ENCODE data around the gene SV2B.

The SV2B gene

GRCh38 chr15:91209726-91210125 lies 109.7 kb downstream of the SV2B start:
- Mint-ChIP-seq H3K27ac (no peak overlapping the region), H3K4me3 (no peak overlapping the region), H3K36me3 (ENCODE audit: low read depth) (no peaks in the 10 kb centered on the region), H3K9me3 (no peaks in the 10 kb centered on the region), H3K27me3 (peaks cover 14% of the 10 kb centered on the region), H3K4me1 (no peaks in the 10 kb centered on the region)
- no peak for ATAC-seq
- DNase-seq: no peak

DNA sequence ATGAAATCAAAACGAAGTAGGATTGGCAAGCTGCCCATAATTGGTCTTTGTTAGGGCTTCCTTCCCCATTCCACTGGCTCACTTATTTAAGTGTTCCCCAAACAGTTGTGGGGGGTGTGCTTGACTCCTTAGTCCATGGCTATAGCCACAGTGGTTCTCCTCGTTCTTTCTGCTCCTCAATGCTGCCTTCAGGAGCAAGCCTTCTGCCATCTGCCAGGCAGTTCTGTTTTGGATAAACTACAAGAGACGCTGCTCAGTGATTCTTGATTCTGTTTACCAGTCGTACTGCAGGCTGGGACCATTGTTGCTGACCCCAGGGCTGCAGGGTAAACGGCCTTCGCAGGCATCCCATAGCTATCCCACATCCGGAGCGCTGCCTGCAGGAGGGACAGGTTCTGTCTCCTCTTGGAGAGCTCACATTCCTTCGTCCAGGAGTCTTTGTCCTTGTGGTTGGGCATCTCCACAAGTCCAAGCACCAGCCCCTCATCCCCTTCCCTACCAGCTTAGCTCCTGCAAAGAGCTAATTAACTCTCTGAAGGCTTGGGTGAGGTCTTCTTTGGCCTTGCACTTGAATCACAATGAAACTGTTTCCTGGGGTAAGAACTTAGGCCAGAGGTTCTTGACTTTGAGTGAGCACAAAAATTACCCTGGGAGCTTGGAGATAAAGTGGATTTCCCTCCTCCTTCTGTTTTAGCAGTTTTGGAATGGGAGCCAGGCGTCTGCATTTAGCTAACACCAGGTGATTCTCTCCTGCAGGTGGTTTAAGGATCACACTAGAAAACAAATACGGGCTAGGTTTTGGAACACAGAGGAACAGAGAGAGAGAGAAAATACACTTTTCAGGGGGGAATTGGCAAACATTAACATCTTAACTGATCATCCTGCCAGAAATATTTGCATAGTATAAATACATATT lies 114.9 kb downstream of the SV2B start:
- no peaks in the 10 kb centered on the region for H3K4me1 Mint-ChIP-seq
- H3K36me3 Mint-ChIP-seq (ENCODE audit: low read depth): no peaks in the 10 kb centered on the region
- H3K27me3 Mint-ChIP-seq: peaks cover 12% of the 10 kb centered on the region
- no peak overlapping the region for H3K4me3 Mint-ChIP-seq
- H3K9me3 Mint-ChIP-seq: no peaks in the 10 kb centered on the region
- DNase-seq (no peak), ATAC-seq (no peak)
- no peak overlapping the region for H3K27ac Mint-ChIP-seq

DNA sequence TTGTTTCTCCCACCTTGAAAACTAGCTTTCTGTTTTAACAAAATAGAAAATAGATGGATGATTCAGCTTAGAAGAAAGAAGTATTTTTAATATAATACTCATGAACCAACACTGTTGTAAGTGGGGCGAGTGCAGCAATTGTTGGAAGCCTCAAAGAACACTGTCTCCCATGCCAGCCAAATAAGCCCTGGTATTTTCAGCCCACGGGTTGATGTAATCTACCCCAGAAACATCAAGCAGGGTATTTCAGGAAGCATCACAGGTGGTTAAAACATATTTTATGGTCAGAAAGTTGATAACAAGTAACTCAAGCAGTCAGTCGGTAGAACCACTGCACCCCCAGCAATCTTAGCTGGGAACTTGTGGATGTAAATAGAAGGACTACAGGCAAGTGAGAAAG lies 115.9 kb downstream of the SV2B start:
- ATAC-seq (no peak), DNase-seq (no peak)
- H3K4me1 Mint-ChIP-seq: no peaks in the 10 kb centered on the region
- H3K27me3 Mint-ChIP-seq: peaks cover 9% of the 10 kb centered on the region
- no peaks in the 10 kb centered on the region for H3K36me3 Mint-ChIP-seq (ENCODE audit: low read depth)
- H3K9me3 Mint-ChIP-seq: no peaks in the 10 kb centered on the region
- no peak overlapping the region for H3K27ac Mint-ChIP-seq
- H3K4me3 Mint-ChIP-seq: no peak overlapping the region

DNA sequence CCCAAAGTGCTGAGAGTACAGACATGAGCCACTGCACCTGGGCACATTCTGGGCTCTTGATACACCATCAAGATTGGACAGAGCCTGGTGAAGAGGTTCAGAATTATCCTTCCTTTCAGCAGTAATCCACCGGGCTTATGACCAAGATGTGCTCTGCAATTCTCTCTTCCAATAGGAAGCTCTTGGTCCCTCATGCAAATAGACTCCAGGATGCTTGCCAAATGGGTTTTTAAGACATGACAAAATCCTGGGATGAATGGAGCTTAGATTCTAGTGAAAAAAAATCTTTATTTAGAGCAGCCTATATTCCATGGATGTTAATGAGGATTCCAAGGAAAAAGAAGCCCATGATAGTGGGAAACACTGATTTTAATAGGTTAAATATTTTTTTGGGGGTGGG lies 119.1 kb downstream of the SV2B start:
- no peaks in the 10 kb centered on the region for H3K9me3 Mint-ChIP-seq
- peaks cover 15% of the 10 kb centered on the region for H3K27me3 Mint-ChIP-seq
- DNase-seq (no peak), ATAC-seq (no peak)
- no peak overlapping the region for H3K4me3 Mint-ChIP-seq
- no peak overlapping the region for H3K27ac Mint-ChIP-seq
- no peaks in the 10 kb centered on the region for H3K36me3 Mint-ChIP-seq (ENCODE audit: low read depth)
- H3K4me1 Mint-ChIP-seq: no peaks in the 10 kb centered on the region

- ATAC-seq: no peak
- Mint-ChIP-seq H3K4me3 (no peak overlapping the region), H3K27me3 (peaks cover 23% of the 10 kb centered on the region), H3K36me3 (ENCODE audit: low read depth) (no peaks in the 10 kb centered on the region), H3K9me3 (no peaks in the 10 kb centered on the region), H3K27ac (no peak overlapping the region), H3K4me1 (no peaks in the 10 kb centered on the region)
- DNase-seq: no peak
These were observed 122.0 kb downstream of the SV2B start for GRCh38 chr15:91222052-91222451.

- ATAC-seq (no peak), DNase-seq (no peak)
- Mint-ChIP-seq H3K4me3 (no peak overlapping the region), H3K27ac (no peak overlapping the region), H3K27me3 (peaks cover 22% of the 10 kb centered on the region), H3K9me3 (no peaks in the 10 kb centered on the region), H3K36me3 (ENCODE audit: low read depth) (no peaks in the 10 kb centered on the region), H3K4me1 (no peaks in the 10 kb centered on the region)
These were observed 123.8 kb downstream of the SV2B start for GRCh38 chr15:91223863-91224262.

DNA sequence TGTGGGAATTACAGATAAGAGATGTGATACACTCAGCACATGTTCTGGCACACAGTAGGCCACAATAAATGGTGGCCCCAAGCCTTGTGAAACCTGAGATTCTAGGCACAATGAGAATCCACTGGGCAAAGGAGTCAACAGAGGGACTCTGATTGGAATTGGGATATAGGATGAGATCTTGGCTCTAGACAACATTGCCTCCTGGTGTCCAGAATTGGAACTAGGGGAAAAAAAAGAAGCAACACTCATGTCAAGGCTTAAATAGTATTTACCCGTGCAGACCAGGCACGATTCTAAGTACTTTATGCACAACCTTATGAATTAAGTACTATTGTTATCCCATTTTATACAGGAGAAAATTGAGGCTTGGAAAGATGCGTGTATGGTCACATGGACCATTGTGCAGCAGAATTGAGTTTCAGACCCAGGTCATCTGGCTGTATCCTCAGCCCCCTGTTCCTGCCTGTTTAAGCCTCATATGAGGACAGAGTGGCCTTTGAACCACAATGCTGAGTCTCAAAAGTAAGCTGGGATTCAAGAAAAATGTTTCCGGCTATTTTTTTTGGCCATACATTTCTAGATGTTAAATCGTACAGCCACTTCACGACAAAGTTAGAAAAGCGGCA lies 124.8 kb downstream of the SV2B start:
- no peaks in the 10 kb centered on the region for H3K36me3 Mint-ChIP-seq (ENCODE audit: low read depth)
- no peak overlapping the region for H3K27ac Mint-ChIP-seq
- H3K27me3 Mint-ChIP-seq: peaks cover 27% of the 10 kb centered on the region
- no peaks in the 10 kb centered on the region for H3K9me3 Mint-ChIP-seq
- DNase-seq: no peak
- ATAC-seq: no peak
- H3K4me3 Mint-ChIP-seq: no peak overlapping the region
- no peaks in the 10 kb centered on the region for H3K4me1 Mint-ChIP-seq

- ATAC-seq (no peak), DNase-seq (no peak)
- Mint-ChIP-seq H3K27ac (no peak overlapping the region), H3K36me3 (ENCODE audit: low read depth) (no peaks in the 10 kb centered on the region), H3K27me3 (peaks cover 32% of the 10 kb centered on the region), H3K9me3 (no peaks in the 10 kb centered on the region), H3K4me3 (no peak overlapping the region), H3K4me1 (no peaks in the 10 kb centered on the region)
These were observed 125.7 kb downstream of the SV2B start for GRCh38 chr15:91225741-91226140.

DNA sequence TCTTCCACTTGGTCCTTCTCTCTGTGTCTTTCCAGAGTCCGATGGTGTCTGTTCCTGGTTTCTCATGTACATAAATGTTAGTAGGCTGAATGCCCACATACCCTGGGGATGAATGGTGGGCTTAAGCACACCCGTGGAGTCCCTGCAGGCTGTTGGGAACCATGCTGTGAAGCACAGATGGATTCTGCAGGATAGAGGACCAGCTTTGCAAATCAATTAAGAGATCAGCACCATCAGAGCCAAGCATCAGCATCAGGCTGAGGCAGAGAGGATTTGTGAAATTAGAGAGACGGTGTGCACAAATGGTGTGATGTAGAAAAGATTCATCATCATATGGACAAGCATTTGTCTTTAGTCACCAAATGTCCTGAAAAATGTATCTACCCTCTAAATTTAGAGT lies 127.1 kb downstream of the SV2B start:
- no peak overlapping the region for H3K27ac Mint-ChIP-seq
- H3K4me3 Mint-ChIP-seq: no peak overlapping the region
- H3K9me3 Mint-ChIP-seq: no peaks in the 10 kb centered on the region
- ATAC-seq: no peak
- no peak for DNase-seq
- H3K4me1 Mint-ChIP-seq: no peaks in the 10 kb centered on the region
- H3K36me3 Mint-ChIP-seq (ENCODE audit: low read depth): no peaks in the 10 kb centered on the region
- peaks cover 31% of the 10 kb centered on the region for H3K27me3 Mint-ChIP-seq

DNA sequence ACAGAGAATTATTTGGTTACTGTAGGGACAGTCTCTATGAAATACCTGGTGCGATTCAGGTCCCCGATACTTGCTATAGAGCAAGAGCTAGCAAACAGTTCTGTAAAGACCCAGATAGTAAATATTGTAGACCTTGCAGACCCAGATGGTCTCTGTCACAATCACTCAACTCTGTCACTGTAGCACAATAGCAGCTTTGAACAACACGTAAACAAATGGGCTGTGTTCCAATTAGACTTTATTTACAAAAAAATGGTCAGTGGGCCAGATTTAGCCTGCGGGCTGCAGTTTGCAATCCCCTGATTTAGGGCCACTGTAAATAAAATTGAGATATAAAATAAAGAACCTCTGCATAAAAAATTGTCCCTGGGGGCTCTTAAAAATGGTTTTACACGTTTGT lies 127.7 kb downstream of the SV2B start:
- Mint-ChIP-seq H3K4me1 (no peaks in the 10 kb centered on the region), H3K27ac (no peak overlapping the region), H3K36me3 (ENCODE audit: low read depth) (no peaks in the 10 kb centered on the region), H3K9me3 (no peaks in the 10 kb centered on the region), H3K4me3 (no peak overlapping the region), H3K27me3 (peaks cover 30% of the 10 kb centered on the region)
- DNase-seq (no peak), ATAC-seq (no peak)

- no peak overlapping the region for H3K27ac Mint-ChIP-seq
- H3K4me3 Mint-ChIP-seq: no peak overlapping the region
- ATAC-seq (no peak), DNase-seq (no peak)
- no peaks in the 10 kb centered on the region for H3K4me1 Mint-ChIP-seq
- peaks cover 30% of the 10 kb centered on the region for H3K27me3 Mint-ChIP-seq
- no peaks in the 10 kb centered on the region for H3K9me3 Mint-ChIP-seq
- no peaks in the 10 kb centered on the region for H3K36me3 Mint-ChIP-seq (ENCODE audit: low read depth)
These were observed 128.3 kb downstream of the SV2B start for GRCh38 chr15:91228383-91228782.

DNA sequence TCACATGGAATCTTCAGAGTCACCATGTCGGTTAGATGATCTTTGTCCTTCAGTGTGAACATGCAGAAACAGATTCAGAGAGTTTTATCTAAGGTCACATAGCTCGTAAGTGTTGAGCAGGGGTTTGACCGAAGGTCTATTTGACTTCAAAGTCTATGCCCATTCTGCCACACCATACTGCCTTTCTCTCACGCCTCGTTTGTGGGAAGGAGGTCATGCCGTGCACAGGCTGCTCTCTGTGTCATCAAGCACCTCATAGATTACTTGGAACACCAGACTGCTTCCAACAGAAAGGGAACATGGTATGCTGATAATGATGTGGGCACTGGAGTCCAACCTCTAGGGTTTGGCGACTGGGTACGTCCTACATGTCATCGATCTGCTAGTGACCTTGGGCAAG lies 128.8 kb downstream of the SV2B start:
- no peak overlapping the region for H3K27ac Mint-ChIP-seq
- peaks cover 32% of the 10 kb centered on the region for H3K27me3 Mint-ChIP-seq
- no peak overlapping the region for H3K4me3 Mint-ChIP-seq
- H3K36me3 Mint-ChIP-seq (ENCODE audit: low read depth): no peaks in the 10 kb centered on the region
- DNase-seq (no peak), ATAC-seq (no peak)
- H3K4me1 Mint-ChIP-seq: no peaks in the 10 kb centered on the region
- no peaks in the 10 kb centered on the region for H3K9me3 Mint-ChIP-seq

GRCh38 chr15:91231703-91232102 lies 131.6 kb downstream of the SV2B start:
- H3K27me3 Mint-ChIP-seq: peaks cover 35% of the 10 kb centered on the region
- no peak overlapping the region for H3K4me3 Mint-ChIP-seq
- ATAC-seq: no peak

DNA sequence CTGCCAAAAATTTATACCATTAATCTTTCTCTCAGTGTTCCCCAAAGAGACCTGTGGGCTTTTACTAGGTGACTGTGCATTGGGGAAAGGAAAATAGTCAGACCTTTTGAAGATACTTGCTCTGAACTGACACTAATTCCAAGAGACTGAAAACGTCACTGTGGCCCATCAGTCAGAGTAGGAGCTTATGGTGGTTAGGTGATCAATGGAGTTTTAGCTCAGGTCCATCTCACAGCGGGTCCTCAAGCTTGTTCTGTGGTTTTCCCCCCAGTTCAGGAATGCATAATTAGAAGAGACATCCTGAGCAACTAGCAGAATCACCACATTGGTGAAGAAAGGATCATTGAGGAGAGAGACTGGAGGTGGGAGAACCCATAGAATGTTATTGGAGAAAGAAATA lies 134.7 kb downstream of the SV2B start:
- no peak overlapping the region for H3K4me3 Mint-ChIP-seq
- H3K36me3 Mint-ChIP-seq (ENCODE audit: low read depth): no peaks in the 10 kb centered on the region
- H3K27ac Mint-ChIP-seq: no peak overlapping the region
- ATAC-seq: no peak
- no peaks in the 10 kb centered on the region for H3K4me1 Mint-ChIP-seq
- H3K27me3 Mint-ChIP-seq: peaks cover 33% of the 10 kb centered on the region
- DNase-seq: no peak
- H3K9me3 Mint-ChIP-seq: no peaks in the 10 kb centered on the region

More at GRCh38 chr15:91231703-91232102, 131.6 kb downstream of the SV2B start:
- Mint-ChIP-seq H3K9me3 (no peaks in the 10 kb centered on the region), H3K27ac (no peak overlapping the region), H3K36me3 (ENCODE audit: low read depth) (no peaks in the 10 kb centered on the region), H3K4me1 (no peaks in the 10 kb centered on the region)
- no peak for DNase-seq

DNA sequence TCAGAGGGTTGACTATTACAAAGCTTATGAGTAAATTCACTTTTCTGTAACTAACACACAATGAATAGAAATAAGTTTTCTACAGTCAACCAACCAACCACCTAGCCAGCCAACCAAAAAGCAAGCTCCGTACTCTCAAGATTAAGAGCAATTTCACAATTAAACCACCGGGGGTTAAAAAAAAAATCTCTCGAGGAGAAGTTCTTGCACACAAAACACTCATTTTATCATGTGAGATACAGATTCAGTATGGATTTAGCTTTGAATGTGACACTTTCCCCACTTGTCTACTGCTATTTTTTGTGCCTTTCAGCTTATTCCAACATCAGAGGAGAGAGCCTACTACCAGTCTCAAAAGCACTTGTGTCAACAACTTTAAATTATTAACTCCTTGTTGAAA lies 135.3 kb downstream of the SV2B start:
- H3K27me3 Mint-ChIP-seq: peaks cover 31% of the 10 kb centered on the region
- H3K4me3 Mint-ChIP-seq: no peak overlapping the region
- no peaks in the 10 kb centered on the region for H3K9me3 Mint-ChIP-seq
- no peak overlapping the region for H3K27ac Mint-ChIP-seq
- no peaks in the 10 kb centered on the region for H3K4me1 Mint-ChIP-seq
- DNase-seq (no peak), ATAC-seq (no peak)
- no peaks in the 10 kb centered on the region for H3K36me3 Mint-ChIP-seq (ENCODE audit: low read depth)
